Measurements from ENCODE around the gene DNAH6.

The DNAH6 gene

GRCh38 chr2:84487298-84487996, 28.9 kb upstream of the DNAH6 start:
- no peaks in the 10 kb centered on the region for H3K9me3 ChIP-seq (replicated peaks in 1 of 2; ENCODE audit: control insufficient read depth in 2 of 2, insufficient read depth in 1 of 2, low read depth in 1 of 2, low read length in 2 of 2)
- no peak overlapping the region for H2AFZ ChIP-seq (ENCODE audit: low read length)
- H2BK120ac ChIP-seq (ENCODE audit: low read depth, low read length): no peak overlapping the region
- no peak overlapping the region for H4K8ac ChIP-seq (ENCODE audit: low read depth, low read length)
- H2BK15ac ChIP-seq (ENCODE audit: low read length): no peak overlapping the region
- no peak overlapping the region for H2BK5ac ChIP-seq (ENCODE audit: low read length)
- peaks cover 0 to 7% (median 0%) of the 10 kb centered on the region in 3 experiments for H3K27me3 ChIP-seq (ENCODE audit: control insufficient read depth in 3 of 3, insufficient read depth in 3 of 3, low read depth in 1 of 3, low read length in 3 of 3)
- no peak overlapping the region for H3K23ac ChIP-seq (ENCODE audit: low read depth, low read length, poor library complexity)
- no peaks in the 10 kb centered on the region for H3K36me3 ChIP-seq (replicated peaks in 1 of 2; ENCODE audit: control insufficient read depth in 2 of 2, insufficient read depth in 2 of 2, low read length in 2 of 2)
- H3K14ac ChIP-seq (ENCODE audit: low read length): no peak overlapping the region
- no CpG with 5 or more reads among the region's 3 CpGs for WGBS, 2 donors (ENCODE audit: extremely low coverage in 2 of 2, insufficient read length in 2 of 2, insufficient replicate concordance in 1 of 2)
- H3K27ac ChIP-seq (replicated peaks; ENCODE audit: low read length): no peak overlapping the region
- H3K4ac ChIP-seq (ENCODE audit: low read length): no peak overlapping the region
- no peak overlapping the region for H3K18ac ChIP-seq (ENCODE audit: low read length)
- H3K4me2 ChIP-seq (ENCODE audit: insufficient read depth, low read length, poor library complexity, severe bottlenecking): no peak overlapping the region
- DNase-seq (ENCODE audit: low spot score): no peak
- no peak overlapping the region for H3K9ac ChIP-seq (ENCODE audit: low read depth, low read length, poor library complexity)
- no peaks in the 10 kb centered on the region for H3K79me1 ChIP-seq (ENCODE audit: low read depth, low read length)
- no peak overlapping the region for H4K91ac ChIP-seq (ENCODE audit: low read depth, low read length, poor library complexity)
- no peak overlapping the region for H2AK5ac ChIP-seq (ENCODE audit: low read depth, low read length)
- peaks cover 4% of the 10 kb centered on the region in 2 donors for H3K4me1 ChIP-seq (ENCODE audit: control insufficient read depth in 2 of 2, insufficient read depth in 1 of 2, low read depth in 1 of 2, low read length in 2 of 2)
- no peak overlapping the region for H3K4me3 ChIP-seq (ENCODE audit: low read length in 2 of 2)
- no peak overlapping the region for H2BK12ac ChIP-seq (ENCODE audit: low read length)

- Histone ChIP-seq H3K4me1 (ENCODE audit: control insufficient read depth in 2 of 2, insufficient read depth in 1 of 2, low read depth in 1 of 2, low read length in 2 of 2) (peaks cover 4 to 9% of the 10 kb centered on the region in 2 donors), H3K27me3 (ENCODE audit: control insufficient read depth in 3 of 3, insufficient read depth in 3 of 3, low read depth in 1 of 3, low read length in 3 of 3) (no peaks in the 10 kb centered on the region), H3K79me1 (ENCODE audit: low read depth, low read length) (no peaks in the 10 kb centered on the region), H3K4me3 (ENCODE audit: low read length in 2 of 2) (no peak overlapping the region), H3K18ac (ENCODE audit: low read length) (no peak overlapping the region), H3K27ac (replicated peaks; ENCODE audit: low read length) (no peak overlapping the region), H3K9me3 (replicated peaks in 1 of 2; ENCODE audit: control insufficient read depth in 2 of 2, insufficient read depth in 1 of 2, low read depth in 1 of 2, low read length in 2 of 2) (peaks cover 0 to 2% of the 10 kb centered on the region in 2 donors), H3K36me3 (replicated peaks in 1 of 2; ENCODE audit: control insufficient read depth in 2 of 2, insufficient read depth in 2 of 2, low read length in 2 of 2) (no peaks in the 10 kb centered on the region), H3K4ac (ENCODE audit: low read length) (no peak overlapping the region), H3K4me2 (ENCODE audit: insufficient read depth, low read length, poor library complexity, severe bottlenecking) (no peak overlapping the region), H3K9ac (ENCODE audit: low read depth, low read length, poor library complexity) (no peak overlapping the region), H4K91ac (ENCODE audit: low read depth, low read length, poor library complexity) (no peak overlapping the region), H2BK12ac (ENCODE audit: low read length) (no peak overlapping the region), H3K14ac (ENCODE audit: low read length) (no peak overlapping the region), H2AK5ac (ENCODE audit: low read depth, low read length) (no peak overlapping the region), H4K8ac (ENCODE audit: low read depth, low read length) (no peak overlapping the region), H2BK120ac (ENCODE audit: low read depth, low read length) (no peak overlapping the region), H3K23ac (ENCODE audit: low read depth, low read length, poor library complexity) (no peak overlapping the region), H2AFZ (ENCODE audit: low read length) (no peak overlapping the region), H2BK5ac (ENCODE audit: low read length) (no peak overlapping the region), H2BK15ac (ENCODE audit: low read length) (no peak overlapping the region)
- WGBS, 2 donors (ENCODE audit: extremely low coverage in 2 of 2, insufficient read length in 2 of 2, insufficient replicate concordance in 1 of 2): no CpG with 5 or more reads among the region's 2 CpGs
- no peak for DNase-seq (ENCODE audit: low spot score)
These were observed 25.0 kb upstream of the DNAH6 start for GRCh38 chr2:84491256-84491655.

DNA sequence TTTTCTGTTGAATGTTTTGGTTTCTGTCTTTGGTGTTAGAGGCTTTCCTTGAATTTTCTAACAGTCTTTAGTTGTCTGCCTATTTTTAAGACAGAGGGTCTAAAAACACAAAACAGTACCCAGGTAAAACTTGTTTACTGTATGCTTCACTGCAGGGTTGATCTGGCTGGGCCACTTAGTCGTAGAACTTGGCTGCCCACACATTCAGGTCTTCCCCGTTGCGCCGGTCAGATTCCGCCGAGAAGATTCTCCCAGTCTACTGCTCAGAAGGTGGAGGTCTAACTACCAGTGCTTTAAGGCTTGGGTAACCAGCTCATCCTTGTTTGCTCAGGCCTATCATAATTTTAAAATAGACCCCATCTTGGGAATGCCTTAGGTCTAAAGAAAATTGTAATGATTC, 24.6 kb upstream of the DNAH6 start:
- Histone ChIP-seq H4K91ac (ENCODE audit: low read depth, low read length, poor library complexity) (no peak overlapping the region), H3K9ac (ENCODE audit: low read depth, low read length, poor library complexity) (no peak overlapping the region), H3K27me3 (ENCODE audit: control insufficient read depth in 3 of 3, insufficient read depth in 3 of 3, low read depth in 1 of 3, low read length in 3 of 3) (no peaks in the 10 kb centered on the region), H3K4me3 (ENCODE audit: low read length in 2 of 2) (no peak overlapping the region), H3K4ac (ENCODE audit: low read length) (no peak overlapping the region), H4K8ac (ENCODE audit: low read depth, low read length) (no peak overlapping the region), H2BK120ac (ENCODE audit: low read depth, low read length) (no peak overlapping the region), H2AK5ac (ENCODE audit: low read depth, low read length) (no peak overlapping the region), H3K79me1 (ENCODE audit: low read depth, low read length) (no peaks in the 10 kb centered on the region), H2BK12ac (ENCODE audit: low read length) (no peak overlapping the region), H3K18ac (ENCODE audit: low read length) (no peak overlapping the region), H3K14ac (ENCODE audit: low read length) (no peak overlapping the region), H2BK5ac (ENCODE audit: low read length) (no peak overlapping the region), H3K36me3 (replicated peaks in 1 of 2; ENCODE audit: control insufficient read depth in 2 of 2, insufficient read depth in 2 of 2, low read length in 2 of 2) (no peaks in the 10 kb centered on the region), H2BK15ac (ENCODE audit: low read length) (no peak overlapping the region), H3K4me2 (ENCODE audit: insufficient read depth, low read length, poor library complexity, severe bottlenecking) (no peak overlapping the region), H2AFZ (ENCODE audit: low read length) (no peak overlapping the region), H3K4me1 (ENCODE audit: control insufficient read depth in 2 of 2, insufficient read depth in 1 of 2, low read depth in 1 of 2, low read length in 2 of 2) (peaks cover 4 to 9% of the 10 kb centered on the region in 2 donors), H3K23ac (ENCODE audit: low read depth, low read length, poor library complexity) (no peak overlapping the region), H3K27ac (replicated peaks; ENCODE audit: low read length) (no peak overlapping the region), H3K9me3 (replicated peaks in 1 of 2; ENCODE audit: control insufficient read depth in 2 of 2, insufficient read depth in 1 of 2, low read depth in 1 of 2, low read length in 2 of 2) (peaks cover 0 to 2% of the 10 kb centered on the region in 2 donors)
- no CpG with 5 or more reads among the region's 6 CpGs for WGBS, 2 donors (ENCODE audit: extremely low coverage in 2 of 2, insufficient read length in 2 of 2, insufficient replicate concordance in 1 of 2)
- DNase-seq (ENCODE audit: low spot score): no peak

DNA sequence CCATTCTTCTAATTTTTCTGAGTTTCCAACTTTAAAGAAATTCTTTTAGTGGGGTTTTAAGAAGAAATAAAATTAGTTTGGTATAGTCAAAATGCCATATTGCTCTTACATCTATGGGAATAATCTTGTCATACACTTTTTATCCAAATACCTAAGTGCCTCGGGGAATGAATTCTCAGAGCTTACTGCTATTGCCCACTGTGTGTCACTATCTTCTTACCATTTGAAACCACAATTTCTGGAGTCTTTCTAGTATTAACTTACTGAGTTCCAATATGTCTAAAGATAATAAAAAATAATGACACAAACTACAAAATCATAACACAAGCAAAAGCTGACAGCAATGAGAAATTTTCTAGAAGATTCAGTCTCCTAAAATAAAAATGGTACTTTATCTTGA, 23.7 kb upstream of the DNAH6 start:
- H3K9ac ChIP-seq (ENCODE audit: low read depth, low read length, poor library complexity): no peak overlapping the region
- no peak overlapping the region for H2BK120ac ChIP-seq (ENCODE audit: low read depth, low read length)
- no peak overlapping the region for H3K4me2 ChIP-seq (ENCODE audit: insufficient read depth, low read length, poor library complexity, severe bottlenecking)
- H3K79me1 ChIP-seq (ENCODE audit: low read depth, low read length): no peaks in the 10 kb centered on the region
- no peak overlapping the region for H3K4me3 ChIP-seq (ENCODE audit: low read length in 2 of 2)
- WGBS, 2 donors (ENCODE audit: extremely low coverage in 2 of 2, insufficient read length in 2 of 2, insufficient replicate concordance in 1 of 2): no CpG with 5 or more reads among the region's 1 CpG
- H2BK12ac ChIP-seq (ENCODE audit: low read length): no peak overlapping the region
- no peak overlapping the region for H3K27ac ChIP-seq (replicated peaks; ENCODE audit: low read length)
- H3K4ac ChIP-seq (ENCODE audit: low read length): no peak overlapping the region
- no peak overlapping the region for H3K23ac ChIP-seq (ENCODE audit: low read depth, low read length, poor library complexity)
- peaks cover 0 to 2% of the 10 kb centered on the region in 2 donors for H3K9me3 ChIP-seq (replicated peaks in 1 of 2; ENCODE audit: control insufficient read depth in 2 of 2, insufficient read depth in 1 of 2, low read depth in 1 of 2, low read length in 2 of 2)
- no peak overlapping the region for H4K8ac ChIP-seq (ENCODE audit: low read depth, low read length)
- no peak overlapping the region for H3K18ac ChIP-seq (ENCODE audit: low read length)
- peaks cover under 1 to 6% of the 10 kb centered on the region in 2 donors for H3K4me1 ChIP-seq (ENCODE audit: control insufficient read depth in 2 of 2, insufficient read depth in 1 of 2, low read depth in 1 of 2, low read length in 2 of 2)
- no peak overlapping the region for H2BK15ac ChIP-seq (ENCODE audit: low read length)
- no peak overlapping the region for H2BK5ac ChIP-seq (ENCODE audit: low read length)
- no peak overlapping the region for H4K91ac ChIP-seq (ENCODE audit: low read depth, low read length, poor library complexity)
- H3K14ac ChIP-seq (ENCODE audit: low read length): no peak overlapping the region
- no peak overlapping the region for H2AK5ac ChIP-seq (ENCODE audit: low read depth, low read length)
- no peak for DNase-seq (ENCODE audit: low spot score)
- no peak overlapping the region for H2AFZ ChIP-seq (ENCODE audit: low read length)
- H3K27me3 ChIP-seq (ENCODE audit: control insufficient read depth in 3 of 3, insufficient read depth in 3 of 3, low read depth in 1 of 3, low read length in 3 of 3): no peaks in the 10 kb centered on the region
- no peaks in the 10 kb centered on the region for H3K36me3 ChIP-seq (replicated peaks in 1 of 2; ENCODE audit: control insufficient read depth in 2 of 2, insufficient read depth in 2 of 2, low read length in 2 of 2)

Measured in neuronal stem cell (in vitro differentiated cells).